ENCODE results near the gene TMEM132C. TPM values are rescaled to one million over a fixed set of nuclear protein-coding genes. Genes with fewer than 3 reads are reported as not detected.

The TMEM132C gene
- total and polyA plus RNA-seq, 2 of the 8 experiments (the other 6 are each of a cell fraction or from before 2014, with no cell fraction given) = 0.23 to 0.76 TPM

GRCh38 chr12:128667193-128667592 lies 400.2 kb downstream of the TMEM132C start:
- Histone ChIP-seq H3K79me2 (ENCODE audit: control insufficient read depth in 1 of 2, insufficient read depth in 2 of 2, low read length in 2 of 2) (no peaks in the 10 kb centered on the region), H4K91ac (replicated peaks; ENCODE audit: insufficient read length, low read length) (no peak overlapping the region)
- TF ChIP-seq RNF2 (IDR thresholded peaks at IDR 0.05; ENCODE audit: borderline replicate concordance, low read depth, low read length, missing control alignments, poor library complexity, severe bottlenecking) = no peak

More at GRCh38 chr12:128667193-128667592, 400.2 kb downstream of the TMEM132C start:
- H2BK120ac ChIP-seq (replicated peaks; ENCODE audit: low read depth, low read length) = no peak overlapping the region
- 94% methylated on average over 7 of the region's 7 CpGs; no CpG with 5 or more reads in 1 of the 2 experiments for WGBS, 2 experiments (ENCODE audit: extremely low coverage in 1 of 2, insufficient coverage in 1 of 2, insufficient read length in 1 of 2, insufficient replicate concordance in 2 of 2, low coverage in 1 of 2, low lambda C conversion rate in 2 of 2, missing lambda C conversion rate in 1 of 2)
- no peak overlapping the region for H2BK5ac ChIP-seq (ENCODE audit: low read depth, low read length)
- FAIRE-seq = no peak
- no peak overlapping the region for H3K4me3 ChIP-seq (ENCODE audit: extremely low read depth in 1 of 4, insufficient read depth in 2 of 4, low read depth in 3 of 4, low read length in 4 of 4)
- H3K4me2 ChIP-seq (ENCODE audit: insufficient read depth in 1 of 2, low read depth in 2 of 2, low read length in 2 of 2) = no peak overlapping the region
- no peak overlapping the region for H2BK12ac ChIP-seq (ENCODE audit: low read depth, low read length)
- peaks cover 10% of the 10 kb centered on the region; the same call in 1 of the 2 replicates for H3K23me2 ChIP-seq (ENCODE audit: low read depth, low read length)
- H3K14ac ChIP-seq (ENCODE audit: insufficient read length) = no peak overlapping the region
- H3K27ac ChIP-seq (ENCODE audit: low read depth, low read length) = no peak overlapping the region
- H3K4me1 ChIP-seq (replicated peaks in 1 of 4; ENCODE audit: control insufficient read depth in 3 of 4, insufficient read depth in 4 of 4, low read length in 3 of 4) = no peaks in the 10 kb centered on the region
- peaks cover 0 to 3% of the 10 kb centered on the region in 2 experiments for H4K20me1 ChIP-seq (replicated peaks in 1 of 2; ENCODE audit: control insufficient read depth in 1 of 2, insufficient read depth in 2 of 2, low read length in 2 of 2)
- H3K4ac ChIP-seq (replicated peaks; ENCODE audit: insufficient read length, low read depth, low read length) = no peak overlapping the region
- H4K5ac ChIP-seq (ENCODE audit: insufficient read length, low read depth, low read length) = no peak overlapping the region
- no peak overlapping the region for H2AFZ ChIP-seq (ENCODE audit: low read length)
- no peak overlapping the region for H3K23ac ChIP-seq (ENCODE audit: insufficient read length)
- H3K79me1 ChIP-seq (ENCODE audit: low read depth, low read length) = no peaks in the 10 kb centered on the region
- no peak overlapping the region for H4K8ac ChIP-seq (ENCODE audit: extremely low read depth, insufficient read depth, low read length)
- H3K36me3 ChIP-seq (ENCODE audit: control insufficient read depth in 2 of 4, insufficient read depth in 4 of 4, low read length in 3 of 4) = no peaks in the 10 kb centered on the region
- CTCF ChIA-PET (ENCODE audit: partially characterized antibody) = no interaction called here
- H2BK20ac ChIP-seq (ENCODE audit: low read length) = no peak overlapping the region
- H3K9ac ChIP-seq (replicated peaks in 1 of 4; ENCODE audit: extremely low read depth in 1 of 4, low read depth in 3 of 4, low read length in 3 of 4) = no peak overlapping the region
- DNase-seq (ENCODE audit: low read depth in 1 of 2, low spot score in 2 of 2) = no peak
- no peak overlapping the region for H2BK15ac ChIP-seq (ENCODE audit: low read length)
- no peak overlapping the region for H3K18ac ChIP-seq (ENCODE audit: extremely low read depth, low read length)
- H3K9me3 ChIP-seq (ENCODE audit: insufficient read depth in 2 of 2, low read depth in 1 of 2, low read length in 1 of 2) = 0 out of 4 replicates have a peak, but pooled peaks cover 0 to 13% of the 10 kb centered on the region in 2 experiments
- POLR2A ChIA-PET (ENCODE audit: partially characterized antibody) = no interaction called here
- H3K27me3 ChIP-seq (replicated peaks in 1 of 4; ENCODE audit: control insufficient read depth in 3 of 4, extremely low read depth in 1 of 4, insufficient read depth in 3 of 4, low read length in 3 of 4) = peaks cover 0 to 4% (median 0%) of the 10 kb centered on the region in 4 experiments; a peak in 1 of 7 replicates
- no peak overlapping the region for H2AK5ac ChIP-seq (ENCODE audit: low read depth, low read length)
- no peak overlapping the region for H3K56ac ChIP-seq (replicated peaks; ENCODE audit: insufficient read length, low read depth, low read length)
